RPMI8226 (cell line): Measurements from ENCODE around the gene MAST2.
"Not testable (repeated sequence)": the region's sequence is repeated elsewhere in the genome, so short reads cannot be mapped to it uniquely, and the experiment has no call there.

Experiments
- DNase-seq: peaks from one replicate; pipeline ENCODE4 v3.0.0-alpha.2; 2015

MAST2 gene

DNA sequence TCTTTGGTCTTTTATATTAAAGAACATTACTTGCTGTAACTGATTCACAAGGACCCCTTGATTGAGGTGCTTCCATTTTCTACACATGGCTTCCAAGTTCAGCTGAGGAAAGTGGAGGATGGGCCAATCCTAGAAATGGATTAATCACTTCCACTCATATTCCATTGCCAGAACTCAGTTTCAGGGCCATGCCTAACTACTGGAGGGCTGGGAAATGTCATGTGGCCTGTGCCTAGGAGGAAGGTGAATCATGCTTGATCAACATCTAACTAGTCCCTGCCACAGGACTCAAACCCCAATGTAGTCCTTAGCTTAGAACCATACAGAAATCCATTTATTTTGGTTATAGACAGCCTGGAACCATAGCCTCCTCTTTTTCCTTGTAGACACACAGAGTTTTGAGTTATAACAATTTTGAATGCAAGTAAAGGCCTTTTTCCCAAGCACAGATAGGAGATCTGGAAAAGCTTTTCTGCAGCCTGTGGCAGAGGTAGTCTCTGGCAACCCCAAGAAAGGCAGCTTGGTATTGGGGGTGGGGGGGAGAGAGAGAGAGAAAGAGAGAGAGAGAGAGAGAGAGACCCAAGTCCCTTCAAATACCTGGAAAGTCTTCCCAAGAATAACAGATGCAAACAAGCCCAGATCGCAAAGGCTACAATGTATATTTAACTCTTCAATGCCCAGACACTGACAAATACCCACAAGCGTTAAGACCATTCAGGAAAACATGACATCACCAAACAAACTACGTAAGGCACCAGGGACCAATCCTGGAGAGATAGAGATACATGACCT lies 12.5 kb downstream of the MAST2 start:
- DNase-seq: no peak

DNA sequence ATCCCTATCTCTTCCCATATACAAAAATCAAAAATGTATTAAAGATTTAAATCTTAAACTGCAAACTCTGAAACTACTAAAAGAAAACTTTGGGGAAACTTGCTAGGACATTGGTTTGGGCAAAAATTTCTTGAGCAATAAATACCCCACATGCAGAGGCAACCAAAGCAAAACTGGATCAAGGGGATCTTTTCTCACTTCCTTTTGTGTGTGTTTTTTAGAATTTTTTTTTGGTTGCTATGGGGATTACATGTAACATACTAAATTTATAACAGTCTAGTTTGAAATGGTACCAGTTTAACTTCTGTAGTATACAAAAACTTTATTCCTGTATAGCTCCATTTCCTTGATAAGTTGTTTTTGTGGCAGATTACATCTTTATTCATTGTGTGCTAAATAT lies 16.8 kb downstream of the MAST2 start:
- peak; percentile 28 for DNase-seq

DNA sequence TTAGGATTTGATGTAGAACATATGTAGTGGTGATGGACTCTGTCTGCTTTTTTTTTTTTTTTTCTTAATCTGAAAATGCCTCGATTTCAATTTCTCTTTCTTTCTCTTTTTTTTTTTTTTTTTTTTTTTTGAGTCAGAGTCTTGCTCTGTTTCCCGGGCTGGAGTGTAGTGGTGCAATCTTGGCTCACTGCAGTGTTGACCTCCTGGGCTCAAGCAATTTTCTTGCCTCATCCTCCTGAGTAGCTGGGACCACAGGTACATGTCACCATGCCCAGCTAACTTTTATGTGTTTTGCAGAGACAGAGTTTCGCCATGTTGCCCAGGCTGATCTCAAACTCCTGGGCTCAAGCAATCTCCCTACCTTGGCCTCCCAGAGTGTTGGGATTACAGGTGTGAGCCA lies 17.4 kb downstream of the MAST2 start:
- DNase-seq: no peak

DNA sequence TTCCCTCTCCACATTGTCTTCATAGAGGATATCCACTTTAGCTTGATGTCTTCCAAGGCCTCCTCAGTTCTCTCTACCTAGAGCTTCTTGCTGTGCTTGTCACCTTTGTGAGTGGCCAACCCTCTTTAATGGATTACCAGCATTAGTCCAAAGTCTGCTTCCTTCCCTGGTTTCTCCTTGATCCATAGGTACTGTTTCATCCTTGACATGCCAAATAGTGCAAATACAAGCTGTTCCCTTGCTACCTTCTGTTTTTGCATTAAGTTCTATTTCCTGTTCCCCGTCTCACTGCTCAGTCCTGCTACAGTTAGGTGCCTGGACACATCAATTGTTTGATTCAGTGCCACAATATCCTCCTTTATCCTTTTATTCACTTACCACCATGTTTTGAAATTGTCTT lies 19.2 kb downstream of the MAST2 start:
- DNase-seq: no peak

DNA sequence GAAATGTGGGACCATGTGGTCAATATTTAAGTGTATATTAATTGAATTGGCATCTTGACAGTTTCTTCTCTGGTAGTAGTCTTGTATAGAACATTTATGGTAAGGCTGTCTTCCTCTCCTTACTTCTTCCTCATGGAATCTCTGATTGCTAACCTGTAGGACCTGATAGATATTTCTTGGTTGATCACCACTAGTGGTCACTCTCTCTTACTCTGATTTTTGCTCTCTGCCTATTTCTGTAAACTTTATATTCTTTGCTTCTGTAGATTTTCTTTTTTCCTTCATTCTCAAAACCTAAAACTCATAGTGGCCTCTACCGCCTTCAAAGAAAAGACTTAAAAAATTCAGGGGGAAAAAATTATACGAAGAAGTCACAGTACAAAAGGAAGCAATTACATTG lies 21.2 kb downstream of the MAST2 start:
- no peak for DNase-seq

DNA sequence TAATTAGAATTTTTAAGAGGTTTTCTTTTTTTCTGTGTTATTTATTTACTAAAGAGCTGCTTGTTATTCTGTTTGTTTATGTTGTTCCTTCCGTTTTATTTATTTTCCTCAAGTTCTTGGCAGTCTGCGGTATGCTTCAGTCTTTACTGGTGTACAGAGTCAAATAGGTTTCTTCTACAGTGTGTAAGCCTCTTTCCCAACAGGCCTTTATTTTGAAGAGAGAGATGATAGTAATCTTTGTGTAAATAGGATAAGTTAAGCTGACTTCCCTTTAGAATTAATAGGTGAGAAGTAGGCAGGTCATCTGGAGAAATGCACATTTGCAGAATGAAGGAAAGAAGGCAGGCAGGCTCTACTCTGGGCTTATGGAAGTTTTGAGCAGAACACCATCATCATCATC lies 23.8 kb downstream of the MAST2 start:
- DNase-seq: no peak

GRCh38 chr1:45828841-45829240 lies 25.4 kb downstream of the MAST2 start:
- no peak for DNase-seq

GRCh38 chr1:45833361-45833760 lies 29.9 kb downstream of the MAST2 start:
- DNase-seq: no peak

DNA sequence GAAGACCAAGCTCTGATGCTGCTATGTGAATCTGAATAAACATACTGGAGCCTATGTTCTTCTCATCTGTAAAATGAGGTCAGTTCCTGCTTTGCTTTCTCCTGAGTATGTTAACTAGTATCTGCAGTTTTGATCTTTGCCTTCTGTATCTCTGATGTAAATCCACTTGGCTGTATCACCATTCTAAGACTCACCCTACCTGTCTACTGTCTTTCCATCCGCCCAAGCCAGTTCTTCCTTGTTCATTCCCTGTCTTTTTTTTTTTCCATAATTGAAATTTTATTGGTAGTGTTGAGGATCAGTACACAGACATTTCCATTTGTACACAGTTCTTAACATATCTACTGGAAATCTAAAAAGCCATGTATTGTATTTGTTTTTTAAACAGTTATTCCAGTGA lies 31.3 kb downstream of the MAST2 start:
- DNase-seq: no peak

- DNase-seq: no peak
Observed at GRCh38 chr1:45836451-45836850, 33.0 kb downstream of the MAST2 start.

GRCh38 chr1:45836861-45837260 lies 33.4 kb downstream of the MAST2 start:
- not testable (repeated sequence) for DNase-seq

GRCh38 chr1:45838322-45838721 lies 34.9 kb downstream of the MAST2 start:
- DNase-seq: not testable (repeated sequence)

DNA sequence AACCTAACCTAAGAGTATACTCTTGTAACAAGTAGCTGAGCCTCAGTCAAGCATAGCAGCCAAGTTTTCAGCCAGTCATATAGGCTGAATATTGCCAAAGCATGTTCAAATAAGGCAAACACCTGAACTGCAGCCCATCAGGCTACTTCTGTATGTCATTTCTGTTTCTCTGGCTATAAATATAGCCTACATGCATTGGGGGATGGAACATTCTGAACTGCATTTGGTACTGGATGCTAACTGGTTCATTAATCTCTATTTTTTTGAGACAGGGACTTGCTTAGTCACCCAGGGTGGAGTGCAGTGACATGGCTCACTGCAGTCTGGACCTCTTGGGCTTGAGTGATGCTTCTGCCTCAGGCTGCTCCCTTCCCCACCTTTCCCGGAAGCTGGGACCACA lies 37.3 kb downstream of the MAST2 start:
- DNase-seq: no peak

DNA sequence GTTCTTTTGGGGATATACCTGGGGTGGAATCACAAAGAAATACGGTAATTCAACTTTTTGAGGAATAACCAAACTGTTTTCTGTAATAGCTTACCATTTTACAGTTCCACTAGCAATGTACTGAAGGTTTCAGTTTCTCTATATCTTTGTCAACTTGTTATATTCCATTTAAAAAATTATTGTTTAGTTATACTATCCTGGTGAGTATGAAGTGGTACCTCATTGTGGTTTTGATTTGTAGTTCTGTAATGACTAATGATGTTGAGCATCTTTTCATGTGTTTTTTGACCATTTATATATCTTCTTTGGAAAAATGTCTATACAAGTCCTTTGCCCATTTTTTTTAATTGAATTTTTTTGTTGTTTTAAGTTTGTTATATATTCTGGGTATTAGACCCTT lies 39.4 kb downstream of the MAST2 start:
- no peak for DNase-seq

- DNase-seq: no peak
Observed at GRCh38 chr1:45843474-45843905, 40.1 kb downstream of the MAST2 start.

GRCh38 chr1:45844000-45844399 lies 40.6 kb downstream of the MAST2 start:
- not testable (repeated sequence) for DNase-seq

DNA sequence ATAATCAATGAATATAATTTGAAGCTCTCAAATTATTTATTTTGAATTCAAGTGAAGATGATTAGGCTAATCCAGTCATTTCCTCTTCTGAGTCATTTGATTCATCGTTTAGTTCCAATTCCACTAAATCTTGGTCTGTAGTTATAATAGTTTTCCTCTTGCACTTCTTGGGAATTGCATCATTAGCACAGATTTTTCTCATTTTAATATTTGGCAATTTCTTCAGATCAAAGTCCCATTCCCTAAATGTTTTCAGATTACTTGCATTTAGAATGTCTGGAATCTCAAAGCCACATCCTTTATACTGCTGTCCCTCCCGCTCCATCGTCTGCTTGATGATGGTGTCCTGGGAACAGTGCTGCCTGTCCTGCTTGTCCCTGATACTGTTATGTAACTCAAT lies 43.5 kb downstream of the MAST2 start:
- no peak for DNase-seq

- DNase-seq: no peak
Observed at GRCh38 chr1:45848097-45848496, 44.7 kb downstream of the MAST2 start.

DNA sequence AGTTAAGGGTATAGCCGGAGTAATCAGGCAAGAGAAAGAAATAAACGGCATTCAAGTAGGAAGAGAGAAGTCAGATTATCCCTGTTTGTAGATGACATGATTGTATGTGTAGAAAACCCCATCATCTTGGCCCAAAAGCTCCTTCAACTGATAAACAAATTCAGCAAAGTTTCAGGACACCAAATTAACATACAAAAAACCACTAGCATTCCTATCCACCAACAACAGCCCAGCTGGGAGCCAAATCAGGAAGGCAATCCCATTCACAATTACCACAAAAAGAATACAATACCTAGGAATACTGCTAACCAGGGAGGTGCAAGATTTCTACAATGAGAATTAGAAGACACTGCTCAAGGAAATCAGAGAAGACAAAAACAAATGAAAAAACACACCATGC lies 45.3 kb downstream of the MAST2 start:
- no peak for DNase-seq

DNA sequence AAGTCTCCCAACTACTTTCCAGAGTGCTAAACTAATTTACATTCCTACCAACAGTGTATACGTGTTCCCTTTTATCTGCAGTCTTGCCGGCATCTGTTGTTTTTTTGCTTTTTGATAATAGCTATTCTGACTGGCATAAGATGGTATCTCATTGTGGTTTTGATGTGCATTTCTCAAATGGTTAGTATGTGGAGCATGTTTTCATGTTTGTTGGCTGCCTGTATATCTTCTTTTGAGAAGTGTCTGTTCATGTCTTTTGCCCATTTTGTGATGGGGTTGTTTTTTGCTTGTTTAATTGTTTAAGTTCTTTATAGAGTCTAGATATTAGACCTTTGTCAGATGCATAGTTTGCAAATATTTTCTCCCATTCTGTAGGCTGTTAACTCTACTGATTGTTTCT lies 46.6 kb downstream of the MAST2 start:
- no peak for DNase-seq

DNA sequence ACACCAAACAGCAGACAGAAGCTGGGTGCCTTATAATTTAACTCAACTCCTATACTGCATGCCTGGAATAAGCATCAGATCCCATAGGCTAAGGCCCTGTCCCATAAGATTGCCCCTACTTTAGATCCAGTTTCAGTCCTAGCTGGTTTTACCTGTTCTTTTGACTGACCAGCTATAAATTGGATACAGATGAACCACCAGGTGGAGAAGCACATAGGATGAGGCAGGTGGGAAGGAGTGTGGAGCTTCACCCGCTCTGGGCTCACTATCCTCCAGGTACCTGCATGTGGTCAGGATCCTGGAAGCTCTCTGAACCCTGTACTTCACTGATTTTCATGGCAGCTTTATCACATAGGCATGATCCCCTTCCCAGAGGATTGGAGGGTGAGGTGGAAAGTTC lies 51.3 kb downstream of the MAST2 start:
- no peak for DNase-seq

GRCh38 chr1:45857101-45857700 lies 53.8 kb downstream of the MAST2 start:
- DNase-seq: no peak

- not testable (repeated sequence) for DNase-seq
Observed at GRCh38 chr1:45857755-45858492, 54.5 kb downstream of the MAST2 start.

- no peak for DNase-seq
Observed at GRCh38 chr1:45859221-45859620, 55.8 kb downstream of the MAST2 start.
